HG02840 (cell line): ENCODE data around the gene ZNF14.
"Not testable (repeated sequence)": the region's sequence is repeated elsewhere in the genome, so short reads cannot be mapped to it uniquely, and the experiment has no call there.

ENCODE experiments used
- ATAC-seq: cut with Tn5 transposase; IDR thresholded peaks from one replicate; pipeline ENCODE4 v1.9.1; 2021; ENCODE audit warnings: mild to moderate bottlenecking, moderate library complexity, moderate number of reproducible peaks; ENCODE audit not compliant: unreplicated experiment, low FRiP score

The ZNF14 gene

GRCh38 chr19:19747357-19748220 lies 14.7 kb upstream of the ZNF14 start:
- ATAC-seq, result no peak

GRCh38 chr19:19746286-19747213 lies 13.6 kb upstream of the ZNF14 start:
- no peak for ATAC-seq

GRCh38 chr19:19745496-19746285 lies 12.8 kb upstream of the ZNF14 start:
- no peak for ATAC-seq

- no peak for ATAC-seq
Measured at GRCh38 chr19:19744641-19745040, 11.7 kb upstream of the ZNF14 start.

GRCh38 chr19:19743921-19744320 lies 11.0 kb upstream of the ZNF14 start:
- not testable (repeated sequence) for ATAC-seq

GRCh38 chr19:19743176-19743575 lies 10.3 kb upstream of the ZNF14 start:
- no peak for ATAC-seq

- ATAC-seq, result no peak
Measured at GRCh38 chr19:19742773-19743172, 9.9 kb upstream of the ZNF14 start.

GRCh38 chr19:19741184-19741583 lies 8.3 kb upstream of the ZNF14 start:
- no peak for ATAC-seq

GRCh38 chr19:19740755-19741154 lies 7.8 kb upstream of the ZNF14 start:
- ATAC-seq, result no peak

- no peak for ATAC-seq
Measured at GRCh38 chr19:19738564-19738963, 5.7 kb upstream of the ZNF14 start.

- no peak for ATAC-seq
Measured at GRCh38 chr19:19737559-19738332, 4.8 kb upstream of the ZNF14 start.

GRCh38 chr19:19721896-19722295 lies 11.0 kb downstream of the ZNF14 start:
- ATAC-seq, result no peak

GRCh38 chr19:19719798-19720197 lies 13.1 kb downstream of the ZNF14 start:
- ATAC-seq, result no peak

- no peak for ATAC-seq
Measured at GRCh38 chr19:19711934-19712828, 20.7 kb downstream of the ZNF14 start.

GRCh38 chr19:19711306-19711933 lies 21.5 kb downstream of the ZNF14 start:
- ATAC-seq, result no peak

- ATAC-seq, result no peak
Measured at GRCh38 chr19:19710506-19710905, 22.4 kb downstream of the ZNF14 start.

GRCh38 chr19:19704836-19705235 lies 28.1 kb downstream of the ZNF14 start:
- no peak for ATAC-seq

GRCh38 chr19:19700493-19700892 lies 32.4 kb downstream of the ZNF14 start:
- not testable (repeated sequence) for ATAC-seq
